GM21447 (cell line): ENCODE results near the gene TEKT1.
"Not testable (repeated sequence)": the region's sequence is repeated elsewhere in the genome, so short reads cannot be mapped to it uniquely, and the experiment has no call there.

Experiments
- ATAC-seq: cut with Tn5 transposase; IDR thresholded peaks from one replicate; pipeline ENCODE4 v1.9.1; 2021; ENCODE audit not compliant: unreplicated experiment

Gene TEKT1

GRCh38 chr17:6816368-6816767 lies 15.2 kb downstream of the TEKT1 start:
- not testable (repeated sequence) for ATAC-seq

DNA sequence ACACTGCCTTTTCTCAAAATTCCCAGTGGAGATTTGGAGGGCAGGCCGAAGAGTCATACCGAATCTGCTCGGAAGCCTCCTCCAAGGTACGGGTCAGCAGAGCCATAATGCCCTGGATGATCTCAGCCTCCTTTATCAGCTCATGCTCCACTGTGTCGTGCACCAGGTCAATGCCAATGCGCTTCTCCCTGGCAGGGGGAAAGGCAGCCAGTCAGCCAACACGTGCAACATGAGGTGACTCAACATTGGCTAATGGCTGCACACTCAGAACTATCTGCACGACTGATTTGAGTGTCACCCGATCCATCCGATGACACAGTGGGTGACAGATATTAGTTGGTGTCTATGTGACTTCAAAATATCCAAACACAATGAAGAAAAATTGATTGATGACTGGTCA lies 15.8 kb downstream of the TEKT1 start:
- ATAC-seq: no peak

- ATAC-seq: no peak
Measured at GRCh38 chr17:6812295-6812694, 19.2 kb downstream of the TEKT1 start.

DNA sequence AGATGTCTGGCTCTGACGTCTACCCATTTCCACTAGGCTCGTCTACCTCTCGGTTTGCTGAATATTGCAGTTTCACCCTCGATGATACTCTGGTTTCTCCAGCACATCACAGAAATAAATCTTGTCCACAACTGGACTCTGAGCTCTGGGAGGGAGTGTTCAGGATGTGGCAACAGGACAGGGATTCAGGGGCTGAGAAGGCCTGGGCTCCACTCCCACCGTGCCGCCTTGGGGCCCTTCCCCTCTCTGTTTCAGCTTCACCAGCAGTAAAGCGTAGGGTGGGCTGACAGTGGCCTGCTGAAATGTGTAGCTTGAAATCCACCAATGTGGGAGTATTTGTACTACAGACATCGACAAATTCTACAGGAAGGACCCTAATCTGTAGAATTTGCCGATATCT lies 20.0 kb downstream of the TEKT1 start:
- no peak for ATAC-seq

- ATAC-seq: no peak
Measured at GRCh38 chr17:6800422-6801027, 31.0 kb downstream of the TEKT1 start.

DNA sequence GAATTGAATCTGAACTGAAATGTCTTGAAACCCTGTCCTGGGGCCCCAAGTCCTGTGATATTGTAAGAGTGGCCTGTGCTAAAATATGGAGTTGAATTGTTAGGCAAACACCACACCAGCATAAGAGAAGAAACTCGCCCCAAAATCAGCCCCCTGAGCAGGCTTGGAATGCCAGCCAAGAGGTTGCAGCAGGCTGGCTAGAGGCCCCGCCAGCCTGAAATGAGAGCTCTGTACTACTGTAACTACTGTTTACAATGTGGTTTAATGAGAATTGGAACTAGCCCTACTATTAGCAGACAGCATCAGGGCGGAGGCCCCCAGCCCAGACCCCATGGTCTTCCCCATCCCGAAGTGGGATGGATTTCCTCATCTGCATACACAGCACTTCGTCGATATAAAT lies 31.8 kb downstream of the TEKT1 start:
- no peak for ATAC-seq

GRCh38 chr17:6797718-6798351 lies 33.7 kb downstream of the TEKT1 start:
- ATAC-seq: no peak

- ATAC-seq: no peak
Measured at GRCh38 chr17:6796887-6797490, 34.5 kb downstream of the TEKT1 start.

- ATAC-seq: no peak
Measured at GRCh38 chr17:6796017-6796886, 35.3 kb downstream of the TEKT1 start.

DNA sequence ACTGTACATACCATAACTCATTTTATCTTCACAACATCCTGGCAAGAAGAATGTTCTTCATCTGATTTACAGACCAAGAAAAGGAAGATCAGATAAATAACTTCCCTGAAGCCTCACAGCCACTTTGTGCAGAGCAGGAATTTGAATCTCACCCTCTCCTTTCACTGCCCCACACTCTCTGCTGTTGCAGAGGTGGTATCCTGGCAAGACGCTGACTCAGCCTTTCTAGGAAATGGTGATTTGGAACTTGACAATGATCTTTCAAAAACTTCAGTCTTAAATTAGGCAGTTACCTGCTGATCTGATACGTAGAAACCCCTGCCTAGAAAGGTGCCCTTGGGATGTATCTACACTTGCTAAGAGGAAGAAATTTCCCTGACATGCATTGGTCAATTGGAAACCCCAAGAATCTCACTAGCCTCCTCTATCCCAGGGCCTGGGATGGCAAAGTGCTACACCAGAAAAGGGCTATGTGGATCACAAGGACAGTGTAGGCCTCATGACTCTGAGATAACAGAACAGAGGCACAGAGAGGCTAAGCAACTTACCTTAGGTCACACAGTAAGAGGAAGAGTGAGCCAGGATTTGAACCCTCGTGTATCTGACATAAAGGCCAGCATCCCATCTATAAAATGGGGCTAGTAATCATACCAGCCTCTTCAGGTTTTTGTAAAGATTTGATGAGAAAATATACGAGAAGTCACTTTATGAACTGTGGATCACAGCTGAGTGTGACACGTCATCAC lies 37.6 kb downstream of the TEKT1 start:
- no peak for ATAC-seq

GRCh38 chr17:6789146-6789545 lies 42.4 kb downstream of the TEKT1 start:
- ATAC-seq: no peak

DNA sequence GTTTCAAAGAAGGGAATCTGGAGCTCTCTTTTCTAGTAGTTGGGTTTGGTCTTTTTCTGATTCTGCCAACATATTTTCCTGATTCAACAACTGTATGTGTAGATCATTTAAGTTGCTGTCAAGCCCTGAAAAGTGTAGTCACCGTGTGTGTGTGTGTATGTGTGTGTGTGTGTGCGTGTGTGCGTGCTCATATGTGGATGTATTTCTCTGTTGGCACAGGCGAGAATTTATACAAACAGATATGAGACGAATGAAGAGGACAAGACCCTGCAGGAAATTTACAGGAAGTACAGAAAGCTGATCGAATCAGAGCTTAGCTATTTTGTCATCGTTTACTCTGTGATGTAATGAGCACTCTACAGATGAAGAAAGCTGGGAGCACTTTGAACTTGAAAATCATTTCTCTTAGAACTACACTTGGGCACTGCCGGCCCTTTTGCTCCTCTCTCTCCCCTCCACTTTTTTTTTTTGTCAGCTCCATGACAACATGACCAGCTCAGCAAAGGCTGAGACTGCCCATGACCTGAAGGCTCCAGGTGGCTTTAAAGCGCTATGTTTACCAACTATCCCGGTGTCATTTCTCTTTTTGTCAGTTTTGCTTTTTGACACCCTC lies 44.3 kb downstream of the TEKT1 start:
- no peak for ATAC-seq

GRCh38 chr17:6786618-6787017 lies 44.9 kb downstream of the TEKT1 start:
- no peak for ATAC-seq

DNA sequence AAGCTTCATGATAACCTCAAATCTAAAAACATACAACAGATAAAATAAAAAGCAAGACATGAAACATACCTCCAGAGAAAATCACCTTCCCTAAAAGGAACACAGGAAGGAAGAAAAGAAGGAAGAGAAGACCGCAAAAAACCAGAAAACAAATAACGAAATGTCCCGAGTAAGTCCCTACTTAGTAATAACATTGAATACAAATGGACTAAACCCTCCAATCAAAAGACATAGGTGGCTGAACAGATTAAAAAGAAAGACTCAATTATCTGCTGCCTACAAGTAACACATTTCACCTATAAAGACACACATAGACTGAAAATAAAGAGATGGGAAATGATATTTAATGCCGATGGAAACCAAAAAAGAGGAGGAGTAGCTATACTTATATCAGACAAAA lies 49.3 kb downstream of the TEKT1 start:
- ATAC-seq: no peak

GRCh38 chr17:6780886-6781285 lies 50.6 kb downstream of the TEKT1 start:
- no peak for ATAC-seq

GRCh38 chr17:6780001-6780400 lies 51.5 kb downstream of the TEKT1 start:
- ATAC-seq: no peak

DNA sequence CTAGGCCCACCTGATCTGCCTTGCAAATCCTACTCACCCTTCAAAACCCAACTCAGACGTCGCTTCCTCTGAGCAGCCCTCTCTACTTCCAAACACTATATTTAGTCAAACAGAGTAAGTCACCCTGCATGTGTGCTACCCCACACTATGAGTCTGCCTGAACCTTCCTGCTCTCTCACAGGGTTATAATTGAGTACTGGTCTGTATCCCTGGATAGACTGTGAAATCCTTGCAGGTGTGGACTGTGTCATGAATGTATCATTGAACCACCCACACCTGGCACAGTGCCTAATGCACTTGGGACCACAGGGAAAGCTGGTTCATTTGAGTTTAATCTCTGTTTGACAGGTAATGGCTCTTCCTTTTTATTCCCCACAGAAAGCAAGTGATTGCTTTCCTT lies 52.1 kb downstream of the TEKT1 start:
- ATAC-seq: no peak

DNA sequence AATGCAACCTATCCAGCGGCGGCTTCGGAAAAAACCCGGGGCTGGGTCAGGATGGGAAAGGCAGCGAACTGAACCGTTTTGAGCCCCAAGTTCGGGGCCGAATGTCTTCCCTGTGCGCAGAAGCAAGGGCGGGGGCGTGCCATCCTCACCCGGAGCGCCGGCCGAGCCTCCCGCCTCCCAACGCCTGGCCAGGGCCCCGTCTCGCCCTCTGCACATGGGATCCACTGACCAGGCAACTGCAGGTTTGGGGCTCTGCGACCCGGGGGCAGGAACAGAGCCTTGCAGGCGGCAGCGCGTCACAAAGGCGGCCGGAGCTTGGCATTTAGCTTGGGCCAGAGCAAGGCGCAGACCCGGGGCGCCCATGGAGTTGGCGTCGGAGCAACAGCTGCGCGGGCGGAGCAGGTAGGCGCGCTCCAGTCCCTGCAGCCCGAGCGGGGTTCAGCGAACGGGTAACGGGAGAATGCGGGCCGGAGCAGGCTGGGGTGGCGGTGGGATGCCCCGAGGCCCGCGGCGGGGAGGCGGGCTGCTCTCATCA lies 55.6 kb downstream of the TEKT1 start, which contains the start of gene FBXO39:
Gene FBXO39 (plus strand): TSS at position 345 of the 535 bp plus-strand sequence. CDS start 3,654 bp downstream, outside the sequence.
- ATAC-seq: no peak

DNA sequence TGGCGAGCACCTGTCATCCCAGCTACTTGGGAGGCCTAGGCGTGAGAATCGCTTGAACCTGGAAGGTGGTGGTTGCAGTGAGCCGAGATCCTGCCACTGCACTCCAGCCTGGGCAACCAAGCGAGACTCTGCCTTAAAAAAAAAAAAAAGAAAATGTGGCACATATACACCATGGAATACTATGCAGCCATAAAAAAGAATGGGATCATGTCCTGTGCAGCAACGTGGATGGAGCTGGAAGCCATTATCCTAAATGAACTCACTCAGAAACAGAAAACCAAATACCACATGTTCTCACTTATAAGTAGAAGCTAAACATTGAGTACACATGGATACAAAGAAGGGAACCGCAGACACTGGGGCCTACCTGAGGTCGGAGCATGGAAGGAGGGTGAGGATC lies 56.6 kb downstream of the TEKT1 start:
- not testable (repeated sequence) for ATAC-seq

DNA sequence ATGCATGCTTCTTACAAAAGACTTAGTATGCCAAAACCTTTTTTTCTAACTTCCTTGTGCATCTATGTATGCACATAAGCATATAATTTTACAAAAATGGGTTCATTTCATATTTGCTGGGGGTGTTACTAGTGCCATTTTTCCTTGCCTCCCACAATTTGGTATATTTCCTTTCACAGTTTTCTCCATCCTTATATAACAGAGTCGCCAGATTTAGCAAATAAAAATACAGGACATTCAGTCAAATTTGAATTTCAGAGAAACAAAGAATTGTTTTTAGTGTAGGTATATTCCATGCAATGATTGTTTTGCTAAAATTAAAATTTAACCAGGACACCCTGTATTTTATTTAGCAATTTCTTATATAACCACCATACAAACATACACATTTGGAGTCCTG lies 59.5 kb downstream of the TEKT1 start:
- no peak for ATAC-seq
